Stomach (tissue), 9 donors: ENCODE data around the gene FOXA2. TPM values are rescaled to one million over a fixed set of nuclear protein-coding genes. Genes with fewer than 3 reads are reported as not detected.
A peak's percentile ranks its signal among the peaks of the same experiment; 100 is the strongest.
"Not testable (repeated sequence)": the region's sequence is repeated elsewhere in the genome, so short reads cannot be mapped to it uniquely, and the experiment has no call there.

ENCODE experiments used
- DNase-seq, 2 donors: peaks; one replicate each; pipeline versions ENCODE4 v3.0.0 to v3.0.0-alpha.2; 2013 to 2019
- H3K27ac ChIP-seq, 5 donors: fragments of 200-600 bp in 4 of 5; sonication (generic) in 4 of 5; one replicate each; pipeline ENCODE4 v1.5.1; 2013 to 2019; ENCODE audit warnings: mild to moderate bottlenecking in 1 of 5, moderate library complexity in 1 of 5
- H3K27me3 ChIP-seq, 3 donors: fragments of 200-600 bp; sonication (generic); one replicate each; pipeline ENCODE4 v1.5.1; 2017 to 2019; ENCODE audit warnings: mixed run types in 1 of 3
- H3K36me3 ChIP-seq, 4 donors: fragments of 200-600 bp; sonication (generic); 1 replicate in 3 of 4; 2 replicates in 1 of 4; pipeline ENCODE4 v1.5.1; 2016 to 2019
- H3K4me1 ChIP-seq, 4 donors: fragments of 200-600 bp; sonication (generic); one replicate each; pipeline ENCODE4 v1.5.1; 2016 to 2019
- H3K4me3 ChIP-seq, 4 donors: fragments of 200-600 bp; sonication (generic) in 3 of 4; one replicate each; pipeline ENCODE4 v1.5.1; 2016 to 2019; ENCODE audit warnings: mild to moderate bottlenecking in 1 of 4
- H3K9me3 ChIP-seq, 4 donors: fragments of 200-600 bp; sonication (generic); one replicate each; pipeline ENCODE4 v1.5.1; 2016 to 2019
- CTCF ChIP-seq, 7 experiments: fragments of 450-650 bp in 4 of 7; fragments of 200-600 bp in 3 of 7; sonication (generic) in 3 of 7; IDR thresholded peaks; one replicate each; pipeline ENCODE4 v1.5.1; 2016 to 2019; ENCODE audit warnings: antibody characterized with exemption in 7 of 7, control low read depth in 2 of 7, mild to moderate bottlenecking in 1 of 7
- EP300 ChIP-seq: sonication (generic); formaldehyde crosslinking; IDR thresholded peaks from one replicate; pipeline ENCODE4 v1.6.1; 2017; ENCODE audit warnings: antibody characterized with exemption
- POLR2A ChIP-seq, 4 donors: fragments of 450-650 bp; IDR thresholded peaks; one replicate each; pipeline ENCODE4 v1.6.1; 2016; ENCODE audit warnings: antibody characterized with exemption in 4 of 4, control low read depth in 2 of 4, mild to moderate bottlenecking in 1 of 4, moderate library complexity in 1 of 4
- POLR2AphosphoS5 ChIP-seq, 3 donors: sonication (generic); formaldehyde crosslinking; IDR thresholded peaks; one replicate each; pipeline ENCODE4 v1.6.1; 2016; ENCODE audit warnings: antibody characterized with exemption in 3 of 3
- WGBS, 5 donors: extraction: QIAGEN DNeasy Blood & Tissue Kit in 3 of 5; methylation state at CpG; one replicate each; pipeline versions ENCODE4 v1.1.5 to v1.1.7; 2013 to 2018; 5-methylcytosine and 5-hydroxymethylcytosine counted together
- intact Hi-C: fragments of 100-400 bp; cut with DNase I; formaldehyde crosslinking; loops from one replicate; pipeline ENCODE4 v1.15.1; 2023; ENCODE audit warnings: low total_unique reads
- polyA plus RNA-seq, 3 donors: library from polyadenylated mRNA; stranded (reverse); fragments of 200-250 nt; gene quantifications; one replicate each; pipeline ENCODE4 v1.2.3, GENCODE V29; 2013
- total RNA-seq, 5 donors: library from RNA; depleted of rRNA; stranded (reverse); fragments of >200 nt; gene quantifications; one replicate each; pipeline versions ENCODE4 v1.1.0 to v1.2.3, GENCODE V29; 2014 to 2016
- donor health status: healthy with polysubstance abuse.
- donor health status: Bipolar disorder and iron deficiency.
- donor health status: healthy.

Gene FOXA2
- total and polyA plus RNA-seq, 8 donors = 7.5 to 62.0 (median 20.3) TPM

DNA sequence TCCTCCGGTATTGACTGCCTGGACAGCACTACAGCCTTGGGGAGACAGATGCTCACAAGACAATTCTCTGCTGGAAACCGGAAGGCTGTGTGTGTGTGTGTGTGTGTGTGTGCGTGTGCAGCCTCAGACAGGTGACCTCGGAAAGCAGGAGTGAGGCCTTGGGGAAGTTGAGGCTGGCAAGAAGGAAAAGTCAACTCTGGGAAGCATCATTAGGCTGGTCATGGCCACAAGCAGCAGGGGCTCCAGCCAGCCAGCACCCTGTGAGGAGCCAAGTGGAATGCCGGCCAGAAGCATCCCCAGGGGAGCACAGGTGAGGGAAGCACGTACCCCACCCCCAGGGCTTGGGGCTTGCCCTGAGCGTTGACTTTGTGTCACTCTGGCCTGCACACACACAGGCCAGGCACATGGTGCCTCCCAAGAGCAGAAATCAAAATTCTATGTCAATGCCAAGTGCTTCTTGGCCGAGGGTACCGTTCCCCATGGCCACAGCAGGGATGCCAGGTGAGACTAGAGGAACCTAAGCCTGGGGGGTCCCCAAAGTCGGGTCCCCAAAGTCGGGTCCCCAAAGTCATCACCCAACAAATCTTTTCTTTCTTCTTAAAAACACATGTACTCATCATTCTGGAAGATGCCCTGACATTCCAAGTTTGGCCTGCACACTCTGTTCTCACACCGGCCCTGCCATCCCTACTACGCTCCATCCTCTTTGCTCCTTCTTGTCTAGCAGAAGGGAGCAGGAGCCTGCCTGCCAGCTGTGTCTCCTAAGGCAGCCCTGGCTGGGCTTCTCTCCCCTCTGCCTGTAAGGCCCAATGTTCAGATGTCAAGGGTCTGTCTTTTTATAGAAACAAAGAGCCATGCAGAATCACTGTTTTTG, 26.7 kb downstream of the FOXA2 start:
- 53 to 65% (median 63%) methylated on average over 10 to 13 of the region's 13 CpGs for WGBS, 5 donors
- Histone ChIP-seq H3K9me3 (peaks cover 0 to 4% (median 1%) of the 10 kb centered on the region in 4 donors), H3K4me3 (no peak overlapping the region), H3K36me3 (no peaks in the 10 kb centered on the region), H3K27ac (peak overlapping the region in 2 of 5 donors; percentile 33 to 38), H3K4me1 (peaks cover 0 to 7% (median 0%) of the 10 kb centered on the region in 4 donors), H3K27me3 (peaks cover 0 to 51% (median 6%) of the 10 kb centered on the region in 3 donors)
- intact Hi-C loops = no loop called here
- TF ChIP-seq POLR2A (IDR thresholded peaks at IDR 0.05) (no peak), CTCF (IDR thresholded peaks at IDR 0.05) (no peak), EP300 (no peak), POLR2AphosphoS5 (IDR thresholded peaks at IDR 0.05) (no peak)
- no peak for DNase-seq

GRCh38 chr20:22556565-22557056, 27.8 kb downstream of the FOXA2 start:
- intact Hi-C loops = no loop called here
- no peaks in the 10 kb centered on the region for H3K36me3 ChIP-seq
- peak overlapping the region in 2 of 5 donors; percentile 36 to 37 for H3K27ac ChIP-seq
- H3K4me3 ChIP-seq = no peak overlapping the region
- TF ChIP-seq EP300 (no peak), CTCF (IDR thresholded peaks at IDR 0.05) (no peak), POLR2AphosphoS5 (IDR thresholded peaks at IDR 0.05) (no peak), POLR2A (IDR thresholded peaks at IDR 0.05) (no peak)
- peaks cover 0 to 7% (median 3%) of the 10 kb centered on the region in 4 donors for H3K4me1 ChIP-seq
- peaks cover 0 to 4% (median 1%) of the 10 kb centered on the region in 4 donors for H3K9me3 ChIP-seq
- no peak for DNase-seq
- H3K27me3 ChIP-seq = peaks cover 0 to 41% (median 6%) of the 10 kb centered on the region in 3 donors
- whole genome bisulfite sequencing, 5 donors = 22 to 42% (median 28%) methylated on average over 8 of the region's 8 CpGs

DNA sequence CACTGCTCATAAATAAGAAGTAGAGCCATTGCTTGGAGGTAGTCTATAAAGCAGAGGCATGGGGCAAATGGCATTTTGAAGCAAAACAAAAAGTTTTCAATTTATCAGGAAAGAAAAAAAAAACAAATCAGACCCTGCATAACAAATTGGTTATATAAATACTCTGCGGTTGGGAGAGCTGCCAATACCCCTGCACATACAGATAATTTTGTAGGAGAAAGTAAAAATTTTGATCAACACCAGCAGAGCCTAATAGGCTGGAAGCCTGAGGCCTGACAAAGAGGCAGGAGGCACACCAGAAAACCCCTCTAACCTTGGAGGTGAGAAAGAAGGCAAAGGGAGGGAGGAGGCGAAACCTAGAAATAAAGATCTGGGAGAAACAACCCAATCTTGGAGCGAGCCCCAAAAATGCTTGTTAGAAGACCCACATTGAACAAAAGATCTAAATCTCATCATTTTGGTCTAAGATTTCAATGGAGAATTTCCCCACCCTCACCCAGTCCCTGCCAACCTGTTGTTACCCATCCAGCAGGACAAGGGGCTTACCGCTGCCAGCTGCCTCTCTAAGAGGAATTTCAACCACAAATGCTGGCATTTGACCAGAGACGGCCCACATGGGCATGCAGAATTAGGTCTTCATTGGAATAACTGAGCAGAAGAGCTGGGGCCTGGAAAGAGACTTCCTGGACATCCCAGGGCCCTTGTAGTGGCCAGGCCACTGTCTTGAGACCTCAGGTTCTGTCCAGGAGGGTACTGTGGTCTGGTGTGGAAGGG, 28.4 kb downstream of the FOXA2 start:
- H3K9me3 ChIP-seq = peaks cover 0 to 4% (median 1%) of the 10 kb centered on the region in 4 donors
- intact Hi-C loops = no loop called here
- H3K27ac ChIP-seq = peak overlapping the region in 2 of 5 donors; percentile 36 to 37
- H3K4me3 ChIP-seq = no peak overlapping the region
- H3K36me3 ChIP-seq = no peaks in the 10 kb centered on the region
- WGBS, 5 donors = 48 to 70% (median 54%) methylated on average over 5 of the region's 5 CpGs
- H3K27me3 ChIP-seq = peaks cover 0 to 35% (median 6%) of the 10 kb centered on the region in 3 donors
- peaks cover 0 to 7% (median 3%) of the 10 kb centered on the region in 4 donors for H3K4me1 ChIP-seq
- no peak for DNase-seq
- no peak for TF ChIP-seq EP300
- TF ChIP-seq POLR2A (IDR thresholded peaks at IDR 0.05) = no peak
- TF ChIP-seq CTCF (IDR thresholded peaks at IDR 0.05) = no peak
- no peak for TF ChIP-seq POLR2AphosphoS5 (IDR thresholded peaks at IDR 0.05)

DNA sequence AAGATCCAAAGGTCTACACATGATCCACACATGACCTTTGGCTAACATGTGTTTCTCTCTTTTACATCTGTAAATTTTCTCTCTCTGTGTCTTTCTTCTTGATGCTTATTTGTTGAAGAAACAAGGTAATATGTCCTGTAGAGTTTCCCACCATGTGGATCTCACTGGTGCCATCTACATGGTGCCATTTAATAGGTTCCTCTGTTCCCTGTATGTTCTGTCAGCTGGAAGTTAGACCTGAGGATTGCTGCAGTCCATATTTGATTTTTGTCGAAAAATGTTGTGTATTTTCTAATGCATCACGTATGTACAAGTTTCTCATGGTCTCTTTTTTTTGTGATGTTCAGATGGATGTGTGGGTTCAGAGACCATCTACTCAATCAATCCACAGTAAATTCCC, 30.0 kb downstream of the FOXA2 start:
- H3K4me1 ChIP-seq = peaks cover 0 to 7% (median 3%) of the 10 kb centered on the region in 4 donors
- no peak overlapping the region for H3K4me3 ChIP-seq
- WGBS, 5 donors = 87 to 96% (median 94%) methylated on average over 2 of the region's 2 CpGs
- intact Hi-C loops = no loop called here
- H3K27ac ChIP-seq = no peak overlapping the region
- no peaks in the 10 kb centered on the region for H3K36me3 ChIP-seq
- peaks cover 0 to 19% (median 0%) of the 10 kb centered on the region in 3 donors for H3K27me3 ChIP-seq
- TF ChIP-seq CTCF (IDR thresholded peaks at IDR 0.05) (no peak), POLR2AphosphoS5 (IDR thresholded peaks at IDR 0.05) (no peak), POLR2A (IDR thresholded peaks at IDR 0.05) (no peak)
- peaks cover 0 to 4% (median 2%) of the 10 kb centered on the region in 4 donors for H3K9me3 ChIP-seq
- DNase-seq = no peak

DNA sequence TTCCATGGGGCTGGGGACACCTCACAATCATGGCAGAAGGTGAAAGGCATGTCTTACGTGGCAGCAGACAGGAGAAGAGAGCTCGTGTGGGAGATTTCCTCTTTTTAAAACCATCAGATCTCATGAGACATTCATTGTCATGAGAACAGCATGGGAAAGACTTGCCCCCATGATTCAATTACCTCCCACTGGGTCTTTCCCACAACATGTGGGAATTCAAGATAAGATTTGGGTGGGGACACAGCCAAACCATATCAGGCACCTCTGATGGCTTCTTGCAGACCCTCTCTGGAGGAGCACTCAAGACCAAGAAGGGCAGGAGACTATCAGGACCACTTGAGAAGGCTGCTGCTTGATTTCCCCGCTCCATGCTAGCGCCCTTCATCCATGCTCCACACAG, 33.9 kb downstream of the FOXA2 start:
- 81 to 89% (median 88%) methylated on average over 4 of the region's 4 CpGs for WGBS, 5 donors
- intact Hi-C loops, H3K9me3 ChIP-seq, H3K4me1 ChIP-seq, H3K27me3 ChIP-seq, DNase-seq, H3K27ac ChIP-seq, H3K36me3 ChIP-seq, H3K4me3 ChIP-seq: not testable (repeated sequence)
